ENCODE data around the gene TBC1D4.

Gene TBC1D4, protein sequence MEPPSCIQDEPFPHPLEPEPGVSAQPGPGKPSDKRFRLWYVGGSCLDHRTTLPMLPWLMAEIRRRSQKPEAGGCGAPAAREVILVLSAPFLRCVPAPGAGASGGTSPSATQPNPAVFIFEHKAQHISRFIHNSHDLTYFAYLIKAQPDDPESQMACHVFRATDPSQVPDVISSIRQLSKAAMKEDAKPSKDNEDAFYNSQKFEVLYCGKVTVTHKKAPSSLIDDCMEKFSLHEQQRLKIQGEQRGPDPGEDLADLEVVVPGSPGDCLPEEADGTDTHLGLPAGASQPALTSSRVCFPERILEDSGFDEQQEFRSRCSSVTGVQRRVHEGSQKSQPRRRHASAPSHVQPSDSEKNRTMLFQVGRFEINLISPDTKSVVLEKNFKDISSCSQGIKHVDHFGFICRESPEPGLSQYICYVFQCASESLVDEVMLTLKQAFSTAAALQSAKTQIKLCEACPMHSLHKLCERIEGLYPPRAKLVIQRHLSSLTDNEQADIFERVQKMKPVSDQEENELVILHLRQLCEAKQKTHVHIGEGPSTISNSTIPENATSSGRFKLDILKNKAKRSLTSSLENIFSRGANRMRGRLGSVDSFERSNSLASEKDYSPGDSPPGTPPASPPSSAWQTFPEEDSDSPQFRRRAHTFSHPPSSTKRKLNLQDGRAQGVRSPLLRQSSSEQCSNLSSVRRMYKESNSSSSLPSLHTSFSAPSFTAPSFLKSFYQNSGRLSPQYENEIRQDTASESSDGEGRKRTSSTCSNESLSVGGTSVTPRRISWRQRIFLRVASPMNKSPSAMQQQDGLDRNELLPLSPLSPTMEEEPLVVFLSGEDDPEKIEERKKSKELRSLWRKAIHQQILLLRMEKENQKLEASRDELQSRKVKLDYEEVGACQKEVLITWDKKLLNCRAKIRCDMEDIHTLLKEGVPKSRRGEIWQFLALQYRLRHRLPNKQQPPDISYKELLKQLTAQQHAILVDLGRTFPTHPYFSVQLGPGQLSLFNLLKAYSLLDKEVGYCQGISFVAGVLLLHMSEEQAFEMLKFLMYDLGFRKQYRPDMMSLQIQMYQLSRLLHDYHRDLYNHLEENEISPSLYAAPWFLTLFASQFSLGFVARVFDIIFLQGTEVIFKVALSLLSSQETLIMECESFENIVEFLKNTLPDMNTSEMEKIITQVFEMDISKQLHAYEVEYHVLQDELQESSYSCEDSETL (N-terminal part only)

DNA sequence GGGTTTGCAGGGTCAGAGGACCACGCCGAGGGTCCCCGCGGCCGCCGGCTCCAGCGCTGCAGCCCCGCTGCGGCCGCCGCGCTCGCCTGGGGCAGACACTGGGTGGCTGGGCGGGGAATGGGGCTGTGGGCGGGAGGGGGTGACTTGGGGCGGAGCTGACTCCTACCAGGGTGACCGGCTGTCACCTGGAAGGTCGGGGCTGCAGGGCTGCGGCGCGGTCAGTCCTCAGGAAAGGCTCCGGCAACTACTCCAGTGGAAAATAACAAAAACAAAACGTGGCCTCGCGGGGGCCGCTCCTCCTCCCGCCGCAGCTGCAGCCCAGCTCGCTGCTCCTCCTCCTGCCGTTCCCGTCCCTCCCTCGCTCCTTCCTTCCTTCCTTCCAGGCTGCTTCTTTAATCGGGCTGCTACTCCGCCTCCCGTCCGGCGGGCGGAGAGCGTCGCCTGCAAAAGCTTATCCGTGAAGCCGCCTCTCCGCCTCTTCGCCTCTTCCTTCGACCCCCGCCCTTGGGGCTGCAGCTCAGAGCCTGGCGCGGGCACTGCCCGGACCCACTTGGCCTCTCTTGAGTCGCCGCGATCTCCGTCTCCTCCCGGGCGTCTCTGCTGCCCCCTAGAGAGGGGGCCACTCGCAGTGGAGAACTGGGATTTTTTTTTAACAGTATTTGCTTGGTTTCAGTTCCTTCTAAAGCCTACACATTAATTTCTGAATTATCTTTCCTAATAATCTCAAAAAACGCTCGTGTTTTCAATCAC lies at the start of gene TBC1D4:
TSS of gene TBC1D4 (minus strand) at position 100 of the 750 bp plus-strand sequence. CDS start 402 bp downstream, outside the sequence.
- peak; percentile 76 for DNase-seq

DNA sequence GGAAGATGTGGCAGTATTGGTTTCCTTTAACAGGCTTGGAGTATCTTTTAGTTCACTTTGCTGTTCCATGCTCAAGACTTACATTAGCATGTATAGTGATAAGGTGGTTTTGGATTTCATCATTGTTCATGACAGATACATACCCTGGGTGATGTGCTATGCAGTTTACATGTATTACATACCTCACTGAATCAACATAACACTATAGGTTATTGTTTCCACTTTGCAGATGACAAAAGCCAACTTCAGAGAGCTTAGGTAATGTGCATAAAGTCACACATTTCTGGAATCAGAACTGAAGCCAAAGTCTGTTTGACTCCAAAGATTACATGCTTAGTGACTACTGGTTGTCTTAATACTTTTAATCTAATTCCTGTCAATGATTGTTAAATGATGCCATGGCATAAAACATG lies 48.6 kb upstream of the TBC1D4 start:
- peak; percentile 12 for DNase-seq

DNA sequence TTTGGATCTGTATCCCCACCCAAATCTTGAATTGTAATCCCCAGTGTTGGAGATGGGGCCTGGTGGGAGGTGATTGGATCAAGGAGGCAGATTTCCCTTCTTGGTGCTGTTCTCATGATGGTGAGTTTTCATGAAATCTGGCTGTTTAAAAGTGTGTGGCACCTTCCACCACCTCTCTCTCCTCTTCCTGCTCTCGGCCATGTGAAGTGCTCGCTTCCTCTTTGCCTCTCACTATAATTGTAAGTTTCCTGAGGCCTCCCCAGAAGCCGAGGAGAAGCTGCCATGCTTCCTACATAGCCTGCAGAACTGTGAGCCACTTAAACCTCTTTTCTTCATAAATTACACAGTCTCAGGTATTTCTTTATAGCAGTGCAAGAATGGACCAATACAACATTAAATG lies 40.0 kb upstream of the TBC1D4 start:
- DNase-seq = no peak

DNA sequence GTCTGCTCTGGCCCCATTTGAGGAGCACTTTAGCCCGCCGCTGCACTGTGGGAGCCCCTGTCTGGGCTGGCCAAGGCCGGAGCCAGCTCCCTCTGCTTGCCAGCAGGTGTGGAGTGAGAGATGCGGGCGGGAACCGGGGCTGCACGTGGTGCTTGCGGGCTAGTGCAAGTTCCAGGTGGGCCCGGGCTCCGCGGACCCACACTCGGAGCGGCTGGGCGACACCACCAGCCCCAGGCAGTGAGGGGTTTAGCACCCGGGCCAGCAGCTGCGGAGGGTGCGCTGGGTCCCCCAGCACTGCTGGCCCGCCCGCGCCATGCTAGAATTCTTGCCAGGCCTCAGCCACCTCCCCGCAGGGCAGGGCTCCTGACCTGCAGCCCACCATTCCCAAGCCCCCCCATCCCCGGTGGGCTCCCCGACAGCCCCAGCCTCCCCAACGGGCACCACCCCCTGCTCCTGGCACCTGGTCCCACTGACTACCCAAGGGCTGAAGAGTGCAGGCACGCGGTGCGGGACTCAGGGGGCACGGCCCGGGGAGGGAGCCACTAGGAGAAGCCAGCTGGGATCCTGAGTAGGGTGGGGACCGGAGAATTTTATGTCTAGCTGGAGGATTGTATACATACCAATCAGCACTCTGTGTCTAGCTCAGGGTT lies 36.6 kb upstream of the TBC1D4 start:
- no peak for DNase-seq

DNA sequence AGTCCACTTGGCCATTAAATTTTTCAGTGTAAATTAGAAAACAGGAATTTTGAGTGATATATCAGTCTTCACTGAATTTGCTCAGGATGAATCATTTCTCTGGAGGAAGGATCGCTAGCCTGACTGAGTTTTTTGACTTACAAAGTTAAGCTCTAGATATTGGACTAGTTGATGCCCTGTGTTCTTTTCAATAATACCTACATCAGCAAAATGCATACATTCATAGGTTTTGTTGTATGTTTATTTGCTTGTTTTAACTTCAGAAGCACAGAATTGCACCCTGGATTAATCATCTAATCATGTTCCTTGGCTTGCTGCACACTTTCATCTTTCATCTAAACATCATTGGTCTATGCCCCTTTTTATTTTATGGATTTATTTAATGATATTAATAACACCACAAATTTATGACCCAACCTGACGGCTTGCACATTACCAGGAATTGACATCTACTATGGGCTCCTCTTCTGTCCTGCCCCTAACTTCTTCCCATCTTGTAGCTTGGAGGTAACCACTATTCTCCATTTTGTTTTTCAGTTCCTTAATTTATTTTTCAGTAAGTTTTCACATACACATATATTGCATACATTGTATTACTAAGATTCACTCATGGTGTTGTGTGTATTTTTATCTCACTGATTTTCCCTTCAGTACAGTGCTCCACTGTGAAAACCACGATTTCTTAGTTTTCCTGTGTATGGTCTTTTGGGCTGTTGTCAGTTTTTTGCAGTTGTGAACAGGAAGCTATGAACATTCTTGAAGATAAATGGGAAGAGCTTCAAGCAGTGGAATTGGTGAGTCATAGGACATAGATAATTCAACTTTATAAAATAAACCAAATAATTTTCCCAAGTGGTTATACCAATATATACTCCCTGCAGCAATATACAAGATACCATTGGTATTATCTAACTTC lies 32.4 kb upstream of the TBC1D4 start:
- no peak for DNase-seq

DNA sequence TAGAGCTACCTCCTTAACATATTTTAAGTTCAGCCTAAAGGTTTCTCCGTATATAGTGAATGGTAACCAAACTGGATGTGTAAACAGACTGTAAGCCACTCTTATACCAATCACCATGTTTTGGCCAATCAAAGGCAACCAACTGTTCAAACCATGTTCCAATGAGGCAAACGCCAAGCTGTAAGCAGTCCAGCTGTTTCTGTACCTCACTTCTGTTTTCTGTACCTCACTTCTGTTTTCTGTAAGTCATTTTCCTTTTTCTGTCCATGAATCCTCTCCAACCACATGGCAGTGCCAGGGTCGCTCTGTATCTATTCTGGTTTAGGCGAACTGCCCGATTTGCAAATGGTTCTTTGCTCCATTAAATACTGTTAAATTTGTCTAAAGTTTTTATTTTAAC lies 31.3 kb upstream of the TBC1D4 start:
- no peak for DNase-seq

DNA sequence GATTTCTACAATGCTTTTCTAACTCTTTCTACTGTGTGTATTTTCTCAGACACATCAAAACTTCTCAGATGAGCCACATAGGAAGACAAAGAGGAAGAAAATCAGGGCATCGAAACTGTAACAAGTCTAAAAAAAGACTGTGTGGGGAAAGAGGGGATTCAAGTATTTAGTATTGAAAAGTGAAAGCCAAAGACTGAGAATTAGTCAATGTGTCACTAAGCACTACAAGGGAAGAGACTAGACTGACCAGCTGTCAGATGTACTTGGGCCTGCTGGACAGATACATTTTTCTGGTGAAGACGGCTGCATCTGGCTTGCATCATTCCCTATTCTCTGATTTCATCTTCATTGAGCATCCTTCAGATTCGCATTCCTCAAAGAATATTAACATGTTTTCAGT lies 30.3 kb upstream of the TBC1D4 start:
- DNase-seq = no peak

DNA sequence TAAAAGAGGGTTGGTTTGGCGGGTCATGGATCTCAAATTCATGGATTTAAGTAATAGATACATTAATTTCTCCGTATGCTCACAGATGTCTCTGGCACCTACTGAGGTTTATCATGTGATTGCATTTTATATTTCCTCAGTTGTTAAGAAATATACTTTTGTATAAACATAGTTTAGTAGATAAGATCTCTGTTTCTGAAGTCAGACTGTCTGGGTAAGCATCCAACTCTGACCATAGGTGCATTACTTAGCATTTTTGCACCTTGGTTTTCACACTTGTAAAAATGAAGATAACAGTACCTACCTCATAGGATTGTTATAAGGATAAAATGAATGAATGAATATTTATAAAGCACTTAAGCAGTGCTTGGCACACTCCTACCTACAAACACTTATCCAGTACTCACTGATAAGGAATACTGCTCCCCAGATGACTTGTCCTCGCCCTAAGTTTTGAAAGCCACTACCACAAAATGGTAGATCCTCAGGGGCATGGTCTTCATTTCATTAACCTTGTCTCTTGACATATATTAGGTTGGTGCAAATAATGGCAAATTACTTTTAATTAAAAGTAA lies 29.2 kb upstream of the TBC1D4 start:
- DNase-seq = no peak

DNA sequence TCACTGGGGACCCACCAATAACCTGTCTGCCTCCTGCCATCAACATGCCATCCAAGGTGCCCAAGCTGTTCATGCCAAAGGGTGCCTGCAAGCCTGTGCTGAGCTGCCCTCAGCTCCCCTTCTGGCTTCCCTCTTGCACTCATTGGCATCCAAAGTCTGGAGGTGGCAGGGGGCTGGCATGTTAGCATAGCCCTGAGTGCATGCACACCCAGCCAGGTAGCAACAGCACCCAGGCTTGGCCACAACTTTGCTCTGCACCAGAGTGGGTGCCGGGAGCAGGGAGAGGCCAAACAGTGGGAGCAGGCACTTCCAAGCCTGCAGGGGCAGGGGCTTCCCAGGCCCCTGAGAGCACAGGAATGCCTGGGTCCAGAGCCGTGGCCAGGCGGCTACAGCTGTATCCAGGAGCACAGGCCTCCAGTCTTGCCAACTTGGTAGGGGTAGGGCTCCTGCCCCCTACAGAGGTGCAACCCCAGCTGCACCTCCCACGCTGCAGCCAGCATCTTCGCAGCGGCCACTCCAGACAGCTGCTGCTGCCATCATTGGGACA lies 26.1 kb upstream of the TBC1D4 start:
- no peak for DNase-seq

DNA sequence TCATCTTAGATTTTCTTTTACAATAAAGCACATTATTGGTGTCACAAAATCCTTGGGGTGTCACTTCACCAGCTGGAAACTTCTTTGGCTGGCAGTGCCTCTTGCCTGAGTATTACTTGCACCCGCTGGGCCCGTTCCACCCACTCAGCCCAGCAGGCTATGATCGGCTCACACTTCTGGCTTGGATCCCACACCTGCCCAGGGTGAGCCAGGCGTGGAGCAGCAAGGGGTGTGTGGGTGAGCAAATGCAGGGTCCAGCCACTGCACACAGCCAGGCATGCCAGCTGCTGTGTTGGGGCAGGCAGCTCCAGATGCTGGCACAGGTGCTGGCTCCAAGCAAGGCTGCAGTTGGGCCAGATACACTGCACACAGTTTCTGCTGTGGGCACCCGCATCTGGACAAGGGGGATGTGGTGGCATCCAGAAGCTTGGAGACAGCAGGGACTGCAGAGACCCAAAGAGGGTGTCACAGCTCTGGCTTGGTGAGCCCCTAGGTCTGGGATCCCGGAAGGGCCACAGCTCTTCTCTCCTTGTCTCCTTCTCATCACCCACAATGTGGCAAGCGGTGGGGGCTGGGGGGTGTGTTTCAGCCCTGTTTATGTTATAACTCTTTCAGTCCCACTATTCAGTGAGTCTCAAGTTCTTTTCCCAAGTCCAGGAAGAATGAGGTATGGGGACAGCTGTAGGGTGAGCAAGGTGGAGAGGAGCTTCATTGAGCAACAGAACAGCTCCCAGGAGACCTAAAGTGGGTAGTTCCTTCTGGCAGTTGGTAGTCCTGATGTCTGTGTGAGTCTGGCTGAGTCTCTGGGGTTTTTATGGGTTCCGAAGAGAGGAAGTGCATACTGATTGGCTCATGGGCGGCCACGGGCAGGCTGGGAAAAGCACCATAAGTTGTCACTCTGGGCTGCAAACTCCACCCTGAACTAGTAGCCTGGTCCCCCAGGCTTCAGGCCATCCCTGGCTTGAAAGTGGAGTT lies 25.3 kb upstream of the TBC1D4 start:
- DNase-seq = no peak

DNA sequence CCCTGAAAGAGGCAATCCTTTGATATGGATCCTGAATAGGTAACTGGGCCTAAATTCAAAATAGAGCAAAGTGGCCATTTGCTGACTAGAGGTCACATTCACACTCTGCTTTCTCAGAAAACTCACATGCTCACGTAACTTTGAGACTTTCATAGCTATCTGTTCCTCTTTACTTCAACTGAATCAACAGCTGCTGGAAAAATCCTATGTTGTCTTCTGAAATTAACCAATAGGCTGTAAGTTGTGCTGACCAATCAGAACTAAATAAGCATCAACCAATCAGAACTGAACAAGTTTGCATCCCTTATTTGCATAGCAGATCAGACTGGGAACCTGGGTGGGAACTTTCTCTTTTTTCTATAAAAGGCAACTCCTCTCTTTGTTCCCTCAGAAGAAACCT lies 24.0 kb upstream of the TBC1D4 start:
- no peak for DNase-seq

DNA sequence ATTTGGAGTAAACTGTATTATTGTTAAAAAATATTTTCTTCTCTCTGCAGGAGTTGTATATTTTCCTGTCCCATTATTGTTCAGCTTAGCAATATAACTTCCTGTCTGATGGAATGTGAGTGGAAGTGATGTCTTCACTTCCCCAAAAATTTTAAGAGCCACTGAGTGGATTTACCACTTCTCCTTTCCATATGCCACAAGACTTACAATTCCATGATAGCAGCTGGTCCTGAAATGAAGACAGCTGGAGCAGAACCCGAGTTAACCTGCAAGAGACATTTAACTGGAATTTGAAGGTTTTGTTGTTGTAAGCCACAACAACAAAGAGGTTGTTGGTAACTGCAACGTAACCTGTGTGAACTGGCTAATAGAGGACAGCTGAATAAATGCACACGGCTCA lies 23.4 kb upstream of the TBC1D4 start:
- DNase-seq = no peak

DNA sequence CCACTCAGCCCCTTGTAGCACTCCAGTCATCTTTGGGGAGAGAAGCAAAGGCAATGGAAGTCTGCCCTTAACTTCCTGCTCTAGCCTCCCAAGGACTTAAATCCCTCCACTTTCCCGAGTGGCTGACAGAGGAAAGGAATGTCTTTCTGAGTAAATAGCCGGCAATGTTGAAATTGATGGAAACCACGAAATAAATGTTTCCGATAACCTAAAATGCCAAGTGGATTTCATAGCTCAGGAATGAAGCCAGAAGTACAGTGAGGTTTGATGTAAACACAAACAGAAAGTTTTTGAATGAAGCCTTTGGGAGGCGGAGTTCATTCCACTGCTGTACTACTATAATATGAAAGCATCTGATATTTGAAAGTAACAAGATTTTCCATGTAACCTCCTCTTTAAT lies 14.0 kb upstream of the TBC1D4 start:
- DNase-seq = no peak

DNA sequence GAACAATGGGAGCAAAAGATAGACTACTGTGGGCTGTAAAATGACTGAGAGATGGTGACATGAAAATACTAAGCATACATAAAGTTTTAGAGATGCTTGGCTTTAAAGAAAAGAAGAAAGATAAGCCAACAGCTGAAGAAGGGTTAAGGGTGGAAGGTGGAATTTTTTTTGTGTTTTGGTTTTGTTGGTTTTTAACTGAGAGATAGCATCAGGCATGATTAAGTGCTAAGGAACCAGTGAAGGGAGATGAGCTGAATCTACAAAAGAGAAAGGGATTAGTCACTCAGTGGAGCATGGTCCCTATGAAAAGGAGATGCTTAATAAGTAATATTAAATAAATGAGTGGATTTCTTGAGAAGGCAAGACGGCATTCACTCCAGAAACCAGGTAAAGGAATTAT lies 12.5 kb upstream of the TBC1D4 start:
- DNase-seq = no peak

DNA sequence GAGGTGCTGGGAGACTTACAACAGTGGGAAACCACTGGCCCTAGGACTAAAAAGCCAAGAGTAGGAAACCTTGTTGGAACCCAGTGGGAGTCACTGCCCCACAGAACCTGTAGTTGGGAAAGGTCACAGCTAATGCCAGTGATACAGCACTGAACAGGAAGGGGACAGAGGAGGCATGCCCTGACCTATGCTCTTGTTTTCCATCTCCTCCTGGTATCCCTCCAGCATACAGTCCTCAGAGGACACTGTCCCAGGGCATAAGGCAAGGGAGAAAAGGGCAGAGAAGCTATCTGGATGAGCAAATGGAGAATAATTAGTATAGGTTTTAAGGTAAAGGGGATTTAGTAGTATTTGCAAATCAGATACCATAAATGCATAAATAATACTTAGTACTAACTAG lies 11.2 kb upstream of the TBC1D4 start:
- no peak for DNase-seq

DNA sequence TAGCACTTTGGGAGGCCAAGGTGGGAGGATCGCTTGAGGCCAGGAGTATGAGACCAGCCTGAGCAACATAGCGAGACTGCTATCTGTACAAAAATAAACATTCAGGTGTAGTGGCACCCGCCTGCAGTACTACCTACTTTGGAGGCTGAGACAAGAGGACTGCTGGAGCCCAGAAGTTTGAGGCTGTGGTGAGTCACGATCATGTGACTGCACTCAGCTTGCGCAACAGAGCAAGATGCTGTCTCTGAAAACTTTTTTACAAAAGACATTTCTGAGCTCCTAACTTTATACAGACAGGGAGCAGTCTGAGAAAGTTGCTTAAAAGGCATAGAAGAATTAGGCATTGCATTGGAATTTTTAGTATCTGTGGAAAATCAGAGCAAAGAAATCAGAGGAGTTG lies 10.4 kb upstream of the TBC1D4 start:
- no peak for DNase-seq

DNA sequence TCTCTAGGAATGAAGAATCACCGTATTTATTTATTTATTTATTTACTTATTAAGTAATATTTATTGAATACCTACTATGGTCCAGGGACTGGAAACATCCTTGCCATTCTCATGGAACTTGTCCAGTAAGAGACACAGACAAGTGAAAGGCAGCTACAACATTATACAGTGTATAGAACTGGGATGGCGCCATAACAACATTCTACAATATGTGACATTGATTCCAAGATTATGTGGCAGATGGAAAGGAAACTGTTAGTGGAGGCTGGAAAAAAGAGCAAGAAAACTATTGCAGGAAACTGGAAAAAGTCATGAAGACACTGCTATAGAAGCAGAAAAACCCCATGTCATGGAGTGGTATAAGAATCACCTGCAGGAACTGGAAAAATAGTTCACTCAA lies 9.4 kb upstream of the TBC1D4 start:
- no peak for DNase-seq

DNA sequence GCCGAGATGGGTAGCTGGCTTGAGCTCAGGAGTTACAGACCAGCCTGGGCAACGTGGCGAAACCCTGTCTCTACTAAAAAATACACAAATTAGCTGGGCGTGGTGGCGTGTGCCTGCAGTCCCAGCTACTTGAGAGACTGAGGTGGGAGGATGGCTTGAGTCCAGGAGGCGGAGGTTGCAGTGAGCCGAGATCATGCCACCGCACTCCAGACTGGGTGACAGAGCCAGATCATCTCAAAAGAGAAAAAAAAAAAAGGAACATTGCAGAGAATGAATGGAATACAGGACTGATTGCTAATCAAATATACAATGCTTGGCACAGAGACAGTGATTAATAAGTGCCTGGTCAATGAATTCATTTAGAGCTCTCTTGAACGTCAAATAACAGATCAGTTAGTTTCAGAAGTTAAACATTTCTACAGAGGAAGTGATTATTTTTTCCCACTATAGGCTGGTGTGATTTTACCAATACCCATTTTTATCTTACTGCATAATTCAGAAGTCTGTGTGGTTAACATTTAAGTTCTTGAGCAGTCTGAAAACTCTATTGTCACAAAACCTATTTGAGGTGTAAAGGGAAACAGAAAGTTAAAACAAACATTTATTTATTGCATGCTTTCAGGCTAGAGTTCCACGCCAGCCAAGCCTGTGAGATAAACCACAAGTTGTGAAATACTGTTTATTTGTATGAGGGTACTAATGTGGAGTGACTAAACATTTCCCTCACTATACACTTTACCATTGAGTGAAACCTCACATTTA lies 7.7 kb upstream of the TBC1D4 start:
- peak; percentile 69 for DNase-seq
